GM12878 (cell line): ENCODE measurements around the gene CERK. TPM values are rescaled to one million over a fixed set of nuclear protein-coding genes. Genes with fewer than 3 reads are reported as not detected.

Experiments
- ATAC-seq: fragments of 200-7000 bp; cut with Tn5 transposase; 3 replicates; pipeline ENCODE4 v1.9.1; 2020; ENCODE audit warnings: mild to moderate bottlenecking, moderate library complexity
- BruUV-seq: library from RNA; stranded (reverse); fragments of 400-500 nt; replicated peaks from 2 replicates; lab custom pipeline; 2021; lab: Mats Ljungman, UMichigan
- CTCF ChIA-PET: fragments of 300-600 bp; sonication (Branson Sonifier 250); formaldehyde crosslinking; extraction: SDS; loops from one replicate; lab custom pipeline; 2021; ENCODE audit warnings: inconsistent platforms; lab: Yijun Ruan, JAX
- POLR2A ChIA-PET: fragments of 350-600 bp; formaldehyde crosslinking; extraction: SDS; loops from one replicate; lab custom pipeline; 2021; ENCODE audit warnings: inconsistent platforms; lab: Charles Lee
- RAD21 ChIA-PET: fragments of 300-600 bp; sonication (Branson Sonifier 250); formaldehyde crosslinking; loops from one replicate; lab custom pipeline; 2023; ENCODE audit warnings: antibody characterized with exemption; ENCODE audit not compliant: unreplicated experiment; lab: Charles Lee
- SMC1A ChIA-PET: fragments of 300-600 bp; sonication (Branson Sonifier 250); formaldehyde crosslinking; loops from one replicate; lab custom pipeline; 2023; ENCODE audit not compliant: unreplicated experiment, uncharacterized antibody; lab: Charles Lee
- DNase-seq: peaks from one replicate; pipeline ENCODE4 v3.0.0-alpha.2; 2011; ENCODE audit warnings: low read depth, low spot score
- FAIRE-seq: peaks from 3 replicates; lab custom pipeline; 2011; peaks lifted over from hg19 to GRCh38; lab: Jason Lieb, UNC
- H2AFZ ChIP-seq: 2 replicates; pipeline ENCODE4 v1.6.0; 2011; ENCODE audit warnings: low read depth, low read length, control low read depth; ENCODE audit not compliant: control insufficient read depth
- H3K27ac ChIP-seq: 2 replicates; pipeline ENCODE4 v1.5.1; 2011; ENCODE audit warnings: control low read depth; ENCODE audit not compliant: control insufficient read depth, insufficient read depth
- H3K27me3 ChIP-seq, 2 experiments: replicated peaks in 1 of 2; 2 replicates each; pipeline versions ENCODE4 v1.6.0 to v1.6.1; 2011; ENCODE audit warnings: low read length in 1 of 2; ENCODE audit not compliant: control insufficient read depth in 2 of 2, insufficient read depth in 2 of 2
- H3K36me3 ChIP-seq, 2 experiments: 2 replicates each; pipeline ENCODE4 v1.5.1; 2011; ENCODE audit warnings: low read length in 1 of 2; ENCODE audit not compliant: control insufficient read depth in 2 of 2, insufficient read depth in 2 of 2
- H3K4me1 ChIP-seq: 2 replicates; pipeline ENCODE4 v1.6.1; 2011; ENCODE audit warnings: mild to moderate bottlenecking, low read length, moderate library complexity, mixed read lengths; ENCODE audit not compliant: control insufficient read depth, insufficient read depth
- H3K4me2 ChIP-seq: 2 replicates; pipeline ENCODE4 v1.6.0; 2011; ENCODE audit warnings: control low read depth; ENCODE audit not compliant: control insufficient read depth, insufficient read depth
- H3K4me3 ChIP-seq: fragments of 200-600 bp; sonication (generic); 2 replicates; pipeline ENCODE4 v1.5.1; 2016
- H3K79me2 ChIP-seq: 2 replicates; pipeline ENCODE4 v1.6.0; 2011; ENCODE audit warnings: low read length; ENCODE audit not compliant: control insufficient read depth, insufficient read depth
- H3K9ac ChIP-seq: 2 replicates; pipeline ENCODE4 v1.8.0; 2011; ENCODE audit warnings: low read length, control low read depth, mixed read lengths; ENCODE audit not compliant: control insufficient read depth, insufficient read depth
- H3K9me3 ChIP-seq: replicated peaks from 3 replicates; pipeline ENCODE4 v1.5.1; 2011; ENCODE audit warnings: mild to moderate bottlenecking, low read length; ENCODE audit not compliant: control insufficient read depth, insufficient read depth
- H4K20me1 ChIP-seq: 2 replicates; pipeline ENCODE4 v1.6.0; 2011; ENCODE audit not compliant: control insufficient read depth, insufficient read depth
- BCL11A ChIP-seq: IDR thresholded peaks from 2 replicates; pipeline ENCODE4 v1.6.1; 2011; ENCODE audit warnings: low read depth, low read length
- BRCA1 ChIP-seq: IDR thresholded peaks from 2 replicates; pipeline ENCODE4 v1.6.1; 2011; ENCODE audit warnings: low read depth, low read length, improper control_type of control experiment
- DPF2 ChIP-seq: fragments of 450-650 bp; IDR thresholded peaks from 2 replicates; pipeline ENCODE4 v1.6.1; 2017; ENCODE audit warnings: mild to moderate bottlenecking
- IKZF2 ChIP-seq, 2 experiments: fragments of 450-650 bp; IDR thresholded peaks; 2 replicates each; pipeline ENCODE4 v1.6.1; 2017; ENCODE audit warnings: mild to moderate bottlenecking in 2 of 2, moderate library complexity in 2 of 2
- MYB ChIP-seq: fragments of 150-350 bp; IDR thresholded peaks from 2 replicates; pipeline ENCODE4 v1.6.1; 2014; ENCODE audit warnings: mild to moderate bottlenecking, low read depth, low read length, borderline replicate concordance
- NFIC ChIP-seq: IDR thresholded peaks from 2 replicates; pipeline ENCODE4 v1.6.1; 2012; ENCODE audit warnings: low read depth, mild to moderate bottlenecking, inconsistent platforms, low read length, moderate library complexity
- NR2F1 ChIP-seq: fragments of 450-650 bp; conservative IDR thresholded peaks from 2 replicates; pipeline ENCODE4 v1.6.1; 2017; ENCODE audit warnings: mild to moderate bottlenecking
- POLR2A ChIP-seq: IDR thresholded peaks from 2 replicates; pipeline ENCODE4 v1.6.1; 2011; ENCODE audit warnings: low read depth, mild to moderate bottlenecking, low read length
- RBBP5 ChIP-seq: fragments of 200-600 bp; sonication (generic); conservative IDR thresholded peaks from 2 replicates; pipeline ENCODE4 v1.6.1; 2016
- SMAD5 ChIP-seq: IDR thresholded peaks from 2 replicates; pipeline ENCODE4 v1.6.1; 2016; ENCODE audit warnings: antibody characterized with exemption, low read depth
- STAT3 ChIP-seq: IDR thresholded peaks from 2 replicates; pipeline ENCODE4 v1.6.1; 2011; ENCODE audit warnings: low read depth, low read length, improper control_type of control experiment
- TARDBP ChIP-seq: IDR thresholded peaks from 2 replicates; pipeline ENCODE4 v1.6.1; 2016; ENCODE audit warnings: borderline replicate concordance
- WRNIP1 ChIP-seq: IDR thresholded peaks from 2 replicates; pipeline ENCODE4 v1.6.1; 2011; ENCODE audit warnings: low read depth, low read length, improper control_type of control experiment, borderline replicate concordance
- WGBS: methylation state at CpG from one replicate; pipeline ENCODE4 v1.1.6; 2016; ENCODE audit warnings: low lambda C conversion rate; ENCODE audit not compliant: insufficient replicate concordance, insufficient coverage; ENCODE audit errors: missing lambda C conversion rate; 5-methylcytosine and 5-hydroxymethylcytosine counted together
- in situ Hi-C: fragments of 300-500 bp; cut with MboI; formaldehyde crosslinking; loops from 9 replicates; pipeline ENCODE4 v1.14.3; 2018; ENCODE audit warnings: mixed read lengths
- intact Hi-C: fragments of 100-400 bp; cut with micrococcal nuclease; formaldehyde crosslinking; loops from one replicate; pipeline ENCODE4 v1.14.2; 2022; ENCODE audit not compliant: unreplicated experiment
- polyA plus RNA-seq, 11 experiments: library from polyadenylated mRNA; depleted of rRNA in 4 of 11; unstranded in 6 of 11; stranded (reverse) in 5 of 11; fragments of >200 nt; fragmentation: Nextera tagmentation in 4 of 11; fragmentation: Illumina TruSeq in 1 of 11; extraction: Ambion mirVana in 4 of 11; extraction: Trizol in 1 of 11; gene quantifications; 1 replicate in 1 of 11; 2 replicates in 10 of 11; pipeline versions ENCODE4 v1.2.1 to v1.2.3, GENCODE V29; 2011 to 2016; ENCODE audit warnings: inconsistent platforms in 2 of 11, missing spikeins in 2 of 11, low read depth in 1 of 11
- total RNA-seq, 4 experiments: library from RNA; depleted of rRNA in 3 of 4; stranded (reverse); fragments of >200 nt in 3 of 4; fragmentation: Illumina TruSeq in 1 of 4; extraction: Trizol in 1 of 4; gene quantifications; 2 replicates each; pipeline versions ENCODE4 v1.2.1 to v1.2.3, GENCODE V29; 2013 to 2021
- TF ChIP-seq, protein P1 (sequence below): fragments of 150-350 bp; IDR thresholded peaks from 2 replicates; pipeline ENCODE4 v1.6.1; 2016; ENCODE audit warnings: low read depth, low read length
- TF ChIP-seq, protein P2 (sequence below): IDR thresholded peaks from 2 replicates; pipeline ENCODE4 v1.6.1; 2012; ENCODE audit warnings: low read length, inconsistent platforms

The CERK gene
- total and polyA plus RNA-seq, 10 of the 15 experiments (the other 5 are each of a cell fraction or from before 2014, with no cell fraction given): 4.0 to 41.1 (median 30.2) TPM

DNA sequence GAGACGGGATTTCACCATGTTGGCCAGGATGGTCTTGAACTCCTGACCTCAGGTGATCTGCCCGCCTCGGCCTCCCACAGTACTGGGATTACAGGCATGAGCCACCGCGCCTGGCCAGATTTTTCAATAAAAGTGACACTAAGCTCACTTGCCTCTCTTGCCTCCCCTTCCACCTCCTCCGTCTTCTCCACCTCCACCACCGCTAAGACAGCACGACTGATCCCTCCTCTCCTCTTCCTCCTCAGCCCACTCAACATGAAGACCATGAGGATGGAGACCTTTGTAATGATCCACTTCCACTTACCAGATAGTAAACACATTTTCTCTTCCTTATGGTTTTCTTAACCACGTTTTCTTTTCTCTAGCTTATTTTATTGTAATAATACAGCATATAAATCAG, 14.2 kb downstream of the CERK start:
- ATAC-seq: no peak
- ChIA-PET POLR2A (no interaction called here), RAD21 (no interaction called here), SMC1A (interaction anchor here (0.7 kb wide), 1 partner anchor 34 kb away, joined by 3 read pairs; no protein-coding TSS in a partner anchor), CTCF (no interaction called here)
- Histone ChIP-seq H3K4me1 (peaks cover 12% of the 10 kb centered on the region), H3K4me2 (no peak overlapping the region), H2AFZ (no peak overlapping the region), H3K79me2 (peaks cover 4% of the 10 kb centered on the region; the same call in 1 of the 2 replicates), H3K27ac (no peak overlapping the region), H3K36me3 (peaks cover 7 to 8% of the 10 kb centered on the region in 2 experiments; a peak in 3 of 4 replicates), H3K27me3 (no peaks in the 10 kb centered on the region), H3K9me3 (no peaks in the 10 kb centered on the region), H4K20me1 (peaks cover 3% of the 10 kb centered on the region; the same call in 1 of the 2 replicates), H3K9ac (no peak overlapping the region), H3K4me3 (no peak overlapping the region)
- BruUV-seq: no TSS peak
- WGBS: 84% methylated on average over 6 of the region's 9 CpGs
- TF ChIP-seq STAT3 (no peak), BCL11A (no peak), NR2F1 (no peak)
- no peak for DNase-seq
- FAIRE-seq: no peak
- intact Hi-C loops: no loop called here
- in situ Hi-C loops: no loop called here

DNA sequence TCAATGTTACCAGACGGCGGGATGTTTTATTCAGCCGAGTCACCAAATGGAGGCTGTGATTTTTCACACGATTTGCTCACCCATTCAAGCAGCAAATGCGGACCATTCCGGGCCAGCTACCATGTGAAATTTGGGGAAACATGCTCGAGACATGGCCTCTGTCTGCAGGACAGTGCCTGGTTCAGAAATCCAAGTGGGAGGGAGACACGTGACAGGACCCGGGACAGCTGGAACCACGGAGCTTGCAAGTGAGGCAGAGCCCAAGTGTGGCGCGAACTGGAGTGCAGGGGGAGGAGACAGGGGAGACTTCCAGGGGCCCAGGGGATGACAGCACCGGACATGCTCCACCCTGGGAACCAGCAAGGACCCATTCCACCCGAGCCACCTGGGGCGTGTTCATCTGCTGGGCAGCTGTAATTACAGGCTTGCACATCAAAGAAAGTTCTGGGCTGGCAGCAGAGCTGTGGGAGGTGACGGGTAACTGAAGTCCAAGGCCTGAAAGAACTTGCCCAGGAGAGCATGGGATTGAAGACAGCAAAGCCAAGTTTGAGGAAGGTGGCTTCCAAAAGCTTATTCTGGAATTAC, 16.5 kb downstream of the CERK start:
- 92% methylated on average over 16 of the region's 16 CpGs for WGBS
- intact Hi-C loops (no loop called here), in situ Hi-C loops (no loop called here)
- H3K4me3 ChIP-seq: no peak overlapping the region
- H3K4me1 ChIP-seq: peaks cover 3% of the 10 kb centered on the region; the same call in 1 of the 2 replicates
- no peaks in the 10 kb centered on the region for H3K79me2 ChIP-seq
- no peaks in the 10 kb centered on the region for H3K27me3 ChIP-seq
- H3K36me3 ChIP-seq: peaks cover 7 to 20% of the 10 kb centered on the region in 2 experiments; a peak in 3 of 4 replicates
- ChIA-PET CTCF (interaction anchor here (0.7 to 1.4 kb wide), 4 partner anchors 37 to 158 kb away, joined by 3 to 4 read pairs (median 4); no protein-coding TSS in a partner anchor), RAD21 (no interaction called here), SMC1A (interaction anchor here (0.6 to 1.3 kb wide), 2 partner anchors 10 to 40 kb away, joined by 3 to 5 read pairs; no protein-coding TSS in a partner anchor), POLR2A (no interaction called here)
- H3K27ac ChIP-seq: no peak overlapping the region
- no peak for ATAC-seq
- H3K9ac ChIP-seq: no peak overlapping the region
- BruUV-seq: no TSS peak
- H3K9me3 ChIP-seq: no peaks in the 10 kb centered on the region
- peaks cover 3% of the 10 kb centered on the region; the same call in 1 of the 2 replicates for H4K20me1 ChIP-seq
- no peak for FAIRE-seq
- H3K4me2 ChIP-seq: no peak overlapping the region
- no peak overlapping the region for H2AFZ ChIP-seq
- DNase-seq: no peak
- TF ChIP-seq IKZF2 (IDR thresholded peaks at IDR 0.05) (no peak), SMAD5 (no peak), TARDBP (no peak), NFIC (no peak), BRCA1 (no peak), RBBP5 (no peak), DPF2 (no peak), MYB (no peak), WRNIP1 (no peak), POLR2A (no peak)
- TF ChIP-seq, protein P1, sequence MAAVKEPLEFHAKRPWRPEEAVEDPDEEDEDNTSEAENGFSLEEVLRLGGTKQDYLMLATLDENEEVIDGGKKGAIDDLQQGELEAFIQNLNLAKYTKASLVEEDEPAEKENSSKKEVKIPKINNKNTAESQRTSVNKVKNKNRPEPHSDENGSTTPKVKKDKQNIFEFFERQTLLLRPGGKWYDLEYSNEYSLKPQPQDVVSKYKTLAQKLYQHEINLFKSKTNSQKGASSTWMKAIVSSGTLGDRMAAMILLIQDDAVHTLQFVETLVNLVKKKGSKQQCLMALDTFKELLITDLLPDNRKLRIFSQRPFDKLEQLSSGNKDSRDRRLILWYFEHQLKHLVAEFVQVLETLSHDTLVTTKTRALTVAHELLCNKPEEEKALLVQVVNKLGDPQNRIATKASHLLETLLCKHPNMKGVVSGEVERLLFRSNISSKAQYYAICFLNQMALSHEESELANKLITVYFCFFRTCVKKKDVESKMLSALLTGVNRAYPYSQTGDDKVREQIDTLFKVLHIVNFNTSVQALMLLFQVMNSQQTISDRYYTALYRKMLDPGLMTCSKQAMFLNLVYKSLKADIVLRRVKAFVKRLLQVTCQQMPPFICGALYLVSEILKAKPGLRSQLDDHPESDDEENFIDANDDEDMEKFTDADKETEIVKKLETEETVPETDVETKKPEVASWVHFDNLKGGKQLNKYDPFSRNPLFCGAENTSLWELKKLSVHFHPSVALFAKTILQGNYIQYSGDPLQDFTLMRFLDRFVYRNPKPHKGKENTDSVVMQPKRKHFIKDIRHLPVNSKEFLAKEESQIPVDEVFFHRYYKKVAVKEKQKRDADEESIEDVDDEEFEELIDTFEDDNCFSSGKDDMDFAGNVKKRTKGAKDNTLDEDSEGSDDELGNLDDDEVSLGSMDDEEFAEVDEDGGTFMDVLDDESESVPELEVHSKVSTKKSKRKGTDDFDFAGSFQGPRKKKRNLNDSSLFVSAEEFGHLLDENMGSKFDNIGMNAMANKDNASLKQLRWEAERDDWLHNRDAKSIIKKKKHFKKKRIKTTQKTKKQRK: no peak
- TF ChIP-seq, protein P2, sequence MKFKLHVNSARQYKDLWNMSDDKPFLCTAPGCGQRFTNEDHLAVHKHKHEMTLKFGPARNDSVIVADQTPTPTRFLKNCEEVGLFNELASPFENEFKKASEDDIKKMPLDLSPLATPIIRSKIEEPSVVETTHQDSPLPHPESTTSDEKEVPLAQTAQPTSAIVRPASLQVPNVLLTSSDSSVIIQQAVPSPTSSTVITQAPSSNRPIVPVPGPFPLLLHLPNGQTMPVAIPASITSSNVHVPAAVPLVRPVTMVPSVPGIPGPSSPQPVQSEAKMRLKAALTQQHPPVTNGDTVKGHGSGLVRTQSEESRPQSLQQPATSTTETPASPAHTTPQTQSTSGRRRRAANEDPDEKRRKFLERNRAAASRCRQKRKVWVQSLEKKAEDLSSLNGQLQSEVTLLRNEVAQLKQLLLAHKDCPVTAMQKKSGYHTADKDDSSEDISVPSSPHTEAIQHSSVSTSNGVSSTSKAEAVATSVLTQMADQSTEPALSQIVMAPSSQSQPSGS: no peak
